ENCODE data around the gene ARHGAP12.
"Not testable (repeated sequence)": the region's sequence is repeated elsewhere in the genome, so short reads cannot be mapped to it uniquely, and the experiment has no call there.

The ARHGAP12 gene, protein sequence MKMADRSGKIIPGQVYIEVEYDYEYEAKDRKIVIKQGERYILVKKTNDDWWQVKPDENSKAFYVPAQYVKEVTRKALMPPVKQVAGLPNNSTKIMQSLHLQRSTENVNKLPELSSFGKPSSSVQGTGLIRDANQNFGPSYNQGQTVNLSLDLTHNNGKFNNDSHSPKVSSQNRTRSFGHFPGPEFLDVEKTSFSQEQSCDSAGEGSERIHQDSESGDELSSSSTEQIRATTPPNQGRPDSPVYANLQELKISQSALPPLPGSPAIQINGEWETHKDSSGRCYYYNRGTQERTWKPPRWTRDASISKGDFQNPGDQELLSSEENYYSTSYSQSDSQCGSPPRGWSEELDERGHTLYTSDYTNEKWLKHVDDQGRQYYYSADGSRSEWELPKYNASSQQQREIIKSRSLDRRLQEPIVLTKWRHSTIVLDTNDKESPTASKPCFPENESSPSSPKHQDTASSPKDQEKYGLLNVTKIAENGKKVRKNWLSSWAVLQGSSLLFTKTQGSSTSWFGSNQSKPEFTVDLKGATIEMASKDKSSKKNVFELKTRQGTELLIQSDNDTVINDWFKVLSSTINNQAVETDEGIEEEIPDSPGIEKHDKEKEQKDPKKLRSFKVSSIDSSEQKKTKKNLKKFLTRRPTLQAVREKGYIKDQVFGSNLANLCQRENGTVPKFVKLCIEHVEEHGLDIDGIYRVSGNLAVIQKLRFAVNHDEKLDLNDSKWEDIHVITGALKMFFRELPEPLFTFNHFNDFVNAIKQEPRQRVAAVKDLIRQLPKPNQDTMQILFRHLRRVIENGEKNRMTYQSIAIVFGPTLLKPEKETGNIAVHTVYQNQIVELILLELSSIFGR

DNA sequence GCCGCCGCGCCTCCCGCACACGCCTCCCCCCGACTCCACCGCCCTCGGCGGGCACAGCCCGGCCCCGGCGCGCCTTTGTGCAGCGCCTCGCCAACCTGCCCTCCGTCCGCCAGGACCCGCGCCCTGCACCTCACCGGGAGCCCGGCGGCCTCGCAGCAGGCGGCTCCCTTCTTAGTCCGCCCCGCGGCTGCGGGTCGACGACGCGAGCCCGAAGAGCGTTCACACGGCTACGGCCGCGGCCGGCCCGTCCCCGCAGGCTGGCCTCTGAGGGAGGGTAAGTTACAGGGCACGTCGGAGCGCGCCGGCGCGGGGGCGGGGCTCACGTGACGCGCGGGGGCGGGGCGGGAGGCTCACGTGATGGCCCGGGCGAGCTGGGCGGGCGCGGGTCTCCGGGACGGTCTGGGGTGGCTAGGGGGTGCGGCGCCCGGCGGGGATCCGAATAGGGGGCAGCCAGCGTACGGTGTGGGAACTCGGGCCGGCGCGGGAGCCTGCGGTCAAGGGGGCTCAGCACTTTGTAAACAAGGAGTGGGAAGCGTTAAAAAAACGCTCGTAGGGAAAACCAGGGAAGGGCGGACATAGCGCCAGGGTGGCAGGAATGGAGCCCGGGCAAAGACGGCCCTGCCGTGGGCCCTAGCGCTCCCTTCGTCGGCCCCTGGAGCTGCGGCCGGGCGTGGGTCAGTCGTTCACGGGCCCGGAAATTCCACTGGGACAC is at the start of gene ARHGAP12:
Gene ARHGAP12, minus strand, starts transcription at position 283 of the 712 bp plus-strand sequence. CDS start 19,976 bp downstream, outside the sequence.
- peak; percentile 92 for DNase-seq

DNA sequence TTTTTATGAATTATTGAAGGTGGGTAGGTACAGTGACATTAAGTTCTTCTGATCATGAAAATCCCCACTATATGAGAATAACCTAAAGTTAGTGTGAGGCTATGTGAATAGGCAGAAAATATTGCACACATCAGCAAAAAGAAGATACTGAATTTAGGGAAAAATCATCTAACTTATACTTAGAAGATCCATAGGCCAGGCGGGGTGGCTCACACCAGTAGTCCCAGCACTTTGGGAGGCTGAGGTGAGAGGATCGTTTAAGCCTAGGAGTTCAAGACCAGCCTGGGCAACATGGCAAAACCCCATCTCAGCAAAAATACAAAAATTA is 49.5 kb upstream of the ARHGAP12 start:
- no peak for DNase-seq

DNA sequence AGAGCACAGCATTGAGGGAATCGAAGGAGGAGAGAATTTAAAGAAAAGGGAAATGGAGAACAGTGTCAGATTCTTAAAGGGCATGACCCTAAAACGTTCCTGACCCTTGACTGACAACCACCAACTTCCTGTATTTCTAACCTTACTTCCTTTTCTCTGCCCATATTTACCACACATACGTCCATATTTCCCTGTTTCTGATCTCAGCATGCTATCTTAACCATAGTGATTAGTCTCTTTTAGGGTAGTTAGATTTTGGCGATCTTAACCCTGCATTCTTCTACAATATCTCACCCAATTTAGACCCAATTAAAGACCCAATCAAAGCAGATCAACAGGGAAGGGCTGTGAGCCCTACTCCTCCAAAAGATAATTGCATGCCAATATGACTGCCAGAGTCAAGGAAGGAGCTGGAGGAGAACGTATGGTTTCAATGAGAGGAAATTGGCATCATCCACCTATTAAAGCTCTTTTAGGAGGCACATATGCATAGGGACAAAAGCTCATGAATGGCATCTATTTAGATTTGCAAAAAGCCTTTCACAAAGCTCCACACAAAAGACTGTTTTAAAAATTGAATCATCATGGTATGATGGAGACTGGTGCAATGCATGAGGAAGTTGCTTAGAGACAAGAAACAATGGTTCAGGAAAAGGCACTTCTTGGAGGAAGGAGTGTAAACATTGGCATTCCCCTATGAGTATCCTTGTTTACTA is 49.0 kb upstream of the ARHGAP12 start:
- DNase-seq = no peak

DNA sequence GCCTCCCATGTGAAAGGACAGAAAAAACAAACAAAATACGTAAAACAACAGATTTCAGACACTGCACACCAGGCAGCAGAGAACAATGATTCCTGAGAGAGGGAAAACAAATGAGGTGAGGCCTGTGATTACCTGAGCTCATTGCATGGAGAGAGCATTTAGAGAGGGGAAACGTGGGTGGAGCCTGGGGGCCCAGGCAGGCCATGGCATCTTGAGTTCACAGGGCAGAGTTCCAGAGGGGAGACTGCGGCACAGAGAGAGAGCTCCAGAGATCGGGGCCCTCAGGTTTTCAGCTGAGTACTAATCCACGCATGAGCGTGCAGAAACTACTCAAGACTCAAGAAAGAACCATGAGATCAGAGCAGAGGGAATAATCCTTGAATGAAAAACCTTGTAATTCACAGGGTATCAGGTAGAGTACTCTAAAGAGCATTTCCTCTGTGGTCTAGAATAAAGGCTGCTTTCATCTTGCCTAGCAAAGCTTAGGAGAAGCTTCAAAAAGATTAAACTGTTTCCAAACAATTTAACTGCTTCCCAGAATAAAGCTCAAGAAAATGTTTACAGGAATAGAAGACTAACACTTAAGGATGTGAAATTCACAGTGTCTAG is 46.6 kb upstream of the ARHGAP12 start:
- no peak for DNase-seq

DNA sequence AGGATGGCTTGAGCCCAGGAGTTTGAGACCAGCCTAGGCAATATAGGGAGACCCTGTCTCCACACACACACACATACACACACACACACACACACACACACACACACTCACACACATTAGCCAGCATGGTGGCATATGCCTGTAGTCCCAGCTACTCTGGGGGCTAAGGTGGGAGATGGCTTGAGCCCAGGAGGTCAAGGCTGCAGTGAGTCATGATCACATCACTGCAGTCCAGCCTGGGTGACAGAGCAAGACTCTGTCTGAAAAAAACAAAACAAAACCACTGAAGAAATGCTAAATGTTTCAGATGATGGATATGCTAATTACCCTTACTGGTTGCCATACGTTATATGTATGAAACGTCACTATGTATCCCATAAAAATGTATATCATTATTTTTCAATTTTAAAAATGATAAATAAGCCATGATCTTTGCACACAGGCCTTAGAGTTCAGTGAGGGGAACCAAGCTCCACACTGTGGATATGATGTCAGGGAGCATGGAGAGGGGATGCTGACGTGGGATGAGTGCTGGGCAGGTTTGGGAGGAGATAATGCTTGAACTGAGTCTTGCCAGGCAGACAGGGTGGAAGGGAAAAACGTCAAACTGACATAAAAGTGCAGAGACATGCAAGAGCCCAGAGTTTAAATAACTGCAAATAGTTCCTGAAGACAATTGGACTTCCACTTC is 45.9 kb upstream of the ARHGAP12 start:
- DNase-seq = no peak

DNA sequence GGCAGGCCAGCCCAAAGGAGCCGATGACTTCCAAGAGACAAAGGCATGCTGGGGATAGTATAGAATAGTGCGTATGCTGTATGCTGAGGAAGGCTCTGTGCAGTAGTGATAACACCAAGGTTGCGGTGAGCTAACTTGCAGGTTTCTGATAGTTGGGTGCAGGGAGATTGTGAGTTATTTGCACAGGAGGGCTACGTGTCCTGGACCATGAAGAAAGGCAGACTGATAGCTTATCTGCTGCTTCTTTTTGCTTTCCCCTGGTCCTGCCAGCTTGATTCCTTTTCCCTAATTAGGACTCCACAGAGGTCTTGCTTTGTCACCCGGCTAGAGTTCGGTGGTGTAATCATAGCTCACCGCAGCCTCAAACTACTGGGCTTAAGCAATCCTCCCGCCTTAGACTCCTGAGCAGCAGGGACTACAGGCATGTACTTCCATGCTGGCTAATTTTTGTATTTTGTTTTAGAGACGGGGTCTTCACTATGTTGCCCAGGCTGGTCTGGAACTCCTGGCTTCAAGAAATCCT is 43.9 kb upstream of the ARHGAP12 start:
- no peak for DNase-seq

DNA sequence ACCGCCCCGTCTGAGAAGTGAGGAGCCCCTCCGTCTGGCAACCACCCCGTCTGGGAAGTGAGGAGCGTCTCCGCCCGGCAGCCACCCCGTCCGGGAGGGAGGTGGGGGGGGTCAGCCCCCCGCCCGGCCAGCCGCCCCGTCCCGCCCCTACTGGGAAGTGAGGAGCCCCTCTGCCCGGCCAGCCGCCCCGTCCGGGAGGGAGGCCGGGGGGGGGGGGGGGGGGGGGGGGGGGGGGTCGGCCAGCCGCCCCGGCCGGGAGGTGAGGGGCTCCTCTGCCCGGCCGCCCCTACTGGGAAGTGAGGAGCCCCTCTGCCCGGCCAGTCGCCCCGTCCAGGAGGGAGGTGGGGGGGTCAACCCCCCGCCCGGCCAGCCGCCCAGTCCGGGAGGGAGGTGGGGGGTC is 41.2 kb upstream of the ARHGAP12 start:
- DNase-seq = not testable (repeated sequence)

DNA sequence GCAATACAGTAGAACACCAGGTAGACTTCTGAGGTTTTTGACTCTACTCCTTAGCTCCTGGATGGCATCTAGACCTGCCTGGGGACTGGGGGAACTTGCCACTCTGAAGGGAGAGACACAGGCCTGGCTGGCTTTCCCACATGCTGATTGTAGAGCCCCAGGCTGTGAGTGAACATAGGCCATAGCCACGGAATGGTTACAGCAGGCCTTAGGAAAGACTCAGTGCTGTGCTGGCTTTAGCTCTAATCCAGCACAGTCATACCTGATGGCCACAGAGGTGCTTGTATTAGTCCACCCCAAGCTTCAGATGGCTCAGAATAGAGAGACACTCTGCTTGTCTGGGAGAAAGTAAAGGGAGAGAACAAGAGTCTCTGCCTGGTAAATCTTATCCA is 35.0 kb upstream of the ARHGAP12 start:
- DNase-seq = no peak

DNA sequence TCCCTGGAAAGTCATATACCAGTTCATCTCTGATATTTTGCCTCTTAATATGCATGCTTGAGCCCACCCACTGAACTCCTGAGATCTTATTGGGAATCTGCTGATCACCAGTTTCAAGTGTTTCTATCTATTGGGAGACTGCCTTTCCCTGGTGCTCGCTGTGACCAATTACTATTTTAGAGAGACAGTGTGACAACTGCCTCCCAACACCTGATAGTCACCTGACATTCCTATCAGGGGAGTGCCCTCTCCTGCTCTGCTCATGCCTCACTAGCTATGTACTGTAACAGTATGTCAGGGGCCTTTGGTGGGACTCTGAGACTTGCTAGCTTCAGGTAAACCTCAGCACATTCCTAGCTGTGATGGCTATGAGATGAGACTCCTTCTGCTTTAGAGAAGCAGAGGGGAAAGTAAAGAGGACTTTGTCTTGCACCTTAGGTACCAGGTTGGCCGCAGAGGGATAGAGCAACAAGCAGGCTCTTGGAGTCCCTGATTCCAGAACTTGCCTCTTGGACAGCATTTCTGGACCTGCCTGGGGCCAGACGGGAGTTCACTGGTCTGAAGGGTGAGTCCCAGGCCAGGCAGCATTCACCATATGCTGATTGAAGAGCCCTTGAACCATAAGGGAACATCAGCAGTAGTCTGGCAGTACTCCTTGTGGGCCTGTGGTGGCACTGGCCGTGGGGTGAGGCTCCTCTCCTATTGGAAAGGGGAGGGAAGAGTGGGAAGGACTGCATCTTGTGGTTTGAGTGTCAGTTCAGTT is 34.4 kb upstream of the ARHGAP12 start:
- no peak for DNase-seq

DNA sequence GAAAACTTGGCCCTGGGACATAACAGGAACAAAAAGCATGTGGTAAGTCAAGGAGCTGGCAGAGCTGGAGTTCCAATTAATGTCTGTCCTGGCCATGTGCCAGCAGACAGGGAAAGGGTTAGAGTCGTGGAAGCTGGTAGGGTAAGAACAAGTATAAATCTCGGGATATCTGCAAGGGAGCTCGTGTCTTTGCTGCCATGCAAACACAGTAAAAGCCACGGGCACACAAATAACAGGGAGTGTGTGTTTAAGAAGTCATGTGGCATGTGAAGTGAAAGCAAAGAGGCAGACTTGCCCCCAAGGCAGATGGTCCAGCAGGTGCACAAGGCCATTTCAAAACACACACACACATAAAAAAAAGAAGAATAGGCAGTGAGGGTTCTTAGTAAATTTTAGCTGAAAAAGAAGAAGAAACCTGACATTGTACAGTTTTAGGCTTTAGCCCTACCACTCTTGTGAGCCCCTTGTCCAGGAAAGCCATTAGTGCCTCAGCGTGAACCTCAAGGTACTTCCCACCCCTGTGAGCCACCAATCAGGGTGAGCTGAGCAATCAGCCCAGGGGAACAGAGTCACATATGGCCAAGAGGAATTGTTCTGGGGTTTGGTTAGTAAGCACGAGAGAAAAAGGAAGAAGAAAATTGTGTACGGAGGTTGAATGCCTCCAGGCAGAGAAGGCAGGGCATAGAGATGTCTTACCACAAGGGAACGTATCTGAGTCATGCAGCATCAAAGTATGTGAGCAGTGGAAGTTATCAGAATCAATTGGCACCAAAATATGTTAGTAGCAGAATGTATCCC is 32.8 kb upstream of the ARHGAP12 start:
- no peak for DNase-seq

DNA sequence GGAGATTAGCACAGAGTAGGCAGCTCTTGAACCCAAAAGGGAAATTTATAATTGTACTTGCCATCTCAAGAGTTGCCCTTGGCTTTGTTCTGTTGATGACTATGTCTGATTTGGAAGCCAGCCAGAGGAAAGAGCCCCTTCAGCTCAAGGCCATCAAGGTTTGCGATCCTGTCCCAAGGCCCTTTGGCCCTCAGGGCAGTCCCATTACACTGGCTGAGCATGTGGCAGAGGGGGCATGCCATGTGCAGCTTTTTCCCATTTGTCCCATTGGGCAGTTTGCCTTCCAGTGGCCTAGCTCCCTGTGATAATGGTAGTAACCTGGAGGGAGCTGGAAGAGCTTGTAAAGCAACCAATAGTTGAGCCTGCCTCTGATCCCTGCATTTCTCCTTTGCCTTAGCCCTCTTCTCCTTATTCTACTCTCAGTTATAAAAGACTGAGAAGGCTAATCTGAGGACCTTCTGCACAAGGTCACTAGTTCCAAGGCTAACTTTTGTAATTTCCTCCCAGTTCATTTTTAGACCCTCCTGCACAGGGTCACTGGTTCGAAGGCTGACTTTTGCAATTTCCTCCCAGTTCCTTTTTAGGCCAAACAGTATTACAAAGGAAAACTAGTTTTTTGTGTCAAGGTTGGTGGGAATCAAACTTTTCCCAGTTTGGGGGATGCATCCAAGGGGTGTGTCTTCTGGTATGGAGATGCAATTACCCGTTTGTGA is 31.0 kb upstream of the ARHGAP12 start:
- DNase-seq = no peak

DNA sequence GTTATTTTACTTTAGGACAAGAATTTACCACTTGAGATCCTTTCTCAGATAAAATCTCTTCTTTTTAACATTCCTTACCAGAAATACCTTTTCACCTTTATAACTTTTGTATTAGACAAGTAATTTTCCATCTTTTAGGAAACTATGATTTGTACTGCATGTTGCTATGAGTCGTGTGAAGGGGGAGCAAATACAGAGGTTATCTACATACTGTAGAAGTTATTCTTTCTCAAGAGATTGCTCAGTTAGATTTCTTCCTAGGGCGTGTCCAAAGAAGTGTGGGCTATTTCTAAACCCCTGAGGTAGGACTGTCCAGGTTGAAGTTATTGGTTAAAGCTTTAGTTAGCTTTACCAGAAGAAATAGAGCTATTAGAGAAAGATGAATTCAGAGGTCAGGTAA is 30.2 kb upstream of the ARHGAP12 start:
- no peak for DNase-seq

DNA sequence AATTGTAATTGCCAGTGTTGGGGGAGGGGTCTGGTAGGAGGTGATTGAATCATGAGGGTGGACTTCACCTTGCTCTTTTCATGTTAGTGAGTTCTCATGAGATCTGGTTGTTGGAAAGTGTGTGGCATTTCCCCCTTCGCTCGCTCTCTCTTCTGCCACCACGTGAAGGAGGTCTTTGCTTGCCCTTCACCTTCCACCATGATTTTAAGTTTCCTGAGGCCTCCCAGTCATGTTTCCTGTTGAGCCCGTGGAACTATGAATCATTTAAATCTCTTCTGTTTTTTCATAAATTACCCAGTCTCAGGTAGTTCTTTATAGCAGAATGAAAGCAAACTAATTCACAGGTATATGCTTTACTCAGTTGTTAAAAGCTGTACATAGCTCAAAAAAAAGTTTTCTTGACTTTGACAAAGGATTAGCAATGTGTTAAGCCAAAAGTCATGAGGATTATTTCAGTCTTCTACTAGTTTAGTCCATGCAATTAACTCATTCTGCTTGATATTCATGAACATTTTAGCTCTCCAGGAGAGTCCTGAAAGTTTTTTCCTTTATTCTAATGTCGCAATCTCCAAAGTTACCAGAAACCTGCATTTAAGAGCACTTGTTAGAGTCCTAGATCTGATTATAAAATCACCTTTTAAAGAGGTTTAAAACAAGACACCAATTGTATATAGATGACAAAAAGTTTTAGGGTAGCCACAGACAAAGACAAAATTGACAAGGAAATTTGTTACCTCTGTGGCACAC is 27.7 kb upstream of the ARHGAP12 start:
- DNase-seq = no peak

DNA sequence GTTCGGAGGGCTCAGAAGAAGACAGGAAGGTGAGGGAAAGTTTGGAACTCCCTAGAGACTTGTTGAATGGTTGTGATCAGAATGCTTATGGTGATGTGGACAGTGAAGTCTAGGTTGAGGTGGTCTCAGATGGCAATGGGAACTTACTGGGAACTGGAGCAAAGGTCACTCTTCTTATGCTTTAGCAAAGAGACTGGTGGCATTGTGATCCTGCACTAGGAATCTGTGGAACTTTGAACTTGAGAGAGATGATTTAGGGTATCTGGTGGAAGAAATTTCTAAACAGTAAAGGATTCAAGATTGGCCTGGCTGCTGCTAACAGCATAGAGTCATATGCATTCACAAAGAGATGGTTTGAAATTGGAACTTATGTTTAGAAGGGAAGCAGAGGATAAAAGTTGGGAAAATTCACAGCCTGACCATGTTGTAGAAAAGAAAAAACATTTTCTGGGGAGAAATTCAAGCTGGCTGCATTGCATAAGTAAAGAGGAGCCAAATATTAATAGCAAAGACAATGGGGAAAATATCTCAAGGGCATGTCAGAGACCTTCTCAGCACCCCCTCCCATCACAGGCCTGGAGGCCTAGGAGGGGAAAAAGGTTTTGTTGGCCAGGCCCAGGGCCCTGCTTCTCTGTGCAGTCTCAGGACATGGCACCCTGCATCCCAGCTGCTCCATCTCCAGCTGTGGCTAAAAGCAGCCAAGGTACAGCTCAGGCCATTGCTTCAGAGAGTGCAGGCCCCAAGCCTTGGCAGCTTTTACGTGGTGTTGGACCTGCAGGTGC is 26.0 kb upstream of the ARHGAP12 start:
- DNase-seq = no peak

DNA sequence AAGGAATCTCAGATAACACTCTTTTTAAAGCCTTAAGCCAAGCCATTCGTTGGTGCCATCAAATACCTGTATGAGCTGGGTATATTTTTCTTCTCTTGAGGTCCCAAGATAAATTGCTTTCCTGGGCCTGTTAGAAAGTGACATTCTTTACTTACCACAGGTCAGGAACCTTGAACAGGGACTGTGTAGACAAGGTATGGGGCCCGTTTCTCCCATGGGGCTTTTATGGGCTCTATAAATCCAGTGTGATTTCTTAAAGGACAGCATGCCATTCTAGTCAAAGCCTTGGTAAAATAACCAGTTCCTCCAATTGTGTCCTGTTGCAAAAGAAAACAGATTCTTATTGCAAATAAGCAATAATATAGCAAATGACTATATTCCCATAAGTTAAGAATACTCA is 24.8 kb upstream of the ARHGAP12 start:
- DNase-seq = no peak

DNA sequence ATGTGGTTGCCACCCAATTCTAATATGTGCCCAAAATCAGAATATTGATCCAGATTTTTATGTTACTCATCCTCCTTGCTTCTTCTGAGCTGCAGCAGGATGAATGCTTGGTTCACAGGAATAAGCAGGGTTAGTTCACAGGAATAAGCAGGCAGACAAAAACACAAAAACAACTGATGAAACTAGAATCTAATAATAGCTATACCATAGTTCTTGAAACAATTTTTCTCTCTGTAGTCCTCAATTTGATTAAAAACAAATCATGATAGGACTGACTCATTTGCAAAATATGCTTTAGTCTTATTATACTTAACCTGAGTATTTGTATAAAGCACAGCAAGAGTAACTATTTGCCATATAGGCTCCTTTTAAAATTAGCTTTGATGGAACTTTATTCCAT is 24.4 kb upstream of the ARHGAP12 start:
- DNase-seq = no peak

DNA sequence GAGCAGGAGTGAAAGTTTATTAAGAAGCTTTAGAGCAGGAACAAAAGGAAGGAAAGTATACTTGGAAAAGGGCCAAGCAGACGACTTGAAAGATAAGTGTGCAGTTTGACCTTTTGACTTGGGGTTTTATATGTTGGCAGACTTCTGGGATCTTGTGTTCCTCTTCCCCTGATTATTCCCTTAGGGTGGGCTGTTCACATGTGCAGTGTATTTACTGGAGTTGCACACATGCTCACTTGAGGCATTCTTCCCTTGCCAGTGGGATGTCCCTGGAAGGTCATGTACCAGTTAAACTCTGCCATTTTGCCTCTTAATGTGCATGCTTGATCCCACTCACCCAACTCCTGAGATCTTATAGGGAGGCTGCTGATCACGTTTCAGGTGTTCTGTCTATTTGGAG is 23.4 kb upstream of the ARHGAP12 start:
- DNase-seq = no peak

DNA sequence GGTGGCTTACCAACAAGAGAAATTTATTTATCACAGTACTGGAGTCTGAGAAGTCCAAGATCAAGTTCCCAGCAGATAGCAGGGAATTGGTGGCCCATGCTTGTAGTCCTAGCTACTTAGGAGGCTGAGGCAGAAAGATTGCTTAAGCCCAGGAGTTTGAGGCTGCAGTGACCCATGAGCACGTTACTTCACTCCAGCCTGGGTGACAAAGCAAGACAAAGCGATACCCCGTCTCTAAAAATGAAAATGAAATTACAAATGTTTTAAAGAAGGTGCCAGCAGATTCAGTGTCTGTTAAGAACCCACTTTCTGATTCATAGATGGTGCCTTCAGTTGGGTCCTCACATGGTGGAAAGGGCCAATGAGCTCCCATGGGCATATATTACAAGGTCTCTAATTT is 20.6 kb upstream of the ARHGAP12 start:
- DNase-seq = no peak

Data from retina (tissue), 1 donor.